HG03280 (cell line): Measurements from ENCODE around the gene PYCR2.

Experiments
- ATAC-seq: cut with Tn5 transposase; IDR thresholded peaks from one replicate; pipeline ENCODE4 v1.9.1; 2021; ENCODE audit warnings: mild to moderate bottlenecking, moderate library complexity; ENCODE audit not compliant: unreplicated experiment

PYCR2 gene

DNA sequence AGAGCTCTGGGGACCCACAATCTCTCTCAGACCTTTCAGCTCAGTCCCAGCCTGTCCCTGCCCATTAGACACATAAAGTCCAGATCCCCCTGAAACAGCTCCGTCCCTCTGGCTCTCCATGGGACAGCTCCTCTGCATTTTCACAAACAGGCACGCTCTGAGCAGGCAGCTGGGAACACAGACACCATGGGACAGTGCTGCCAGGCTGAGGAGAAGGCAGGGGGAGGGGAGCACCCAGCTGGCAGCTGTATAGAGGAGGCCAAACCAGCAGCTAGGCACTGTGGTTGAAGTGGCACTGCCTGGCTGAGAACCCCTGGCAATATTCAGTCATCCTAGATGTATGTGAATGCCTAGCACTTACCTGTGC, 43.8 kb downstream of the PYCR2 start:
- ATAC-seq = no peak

DNA sequence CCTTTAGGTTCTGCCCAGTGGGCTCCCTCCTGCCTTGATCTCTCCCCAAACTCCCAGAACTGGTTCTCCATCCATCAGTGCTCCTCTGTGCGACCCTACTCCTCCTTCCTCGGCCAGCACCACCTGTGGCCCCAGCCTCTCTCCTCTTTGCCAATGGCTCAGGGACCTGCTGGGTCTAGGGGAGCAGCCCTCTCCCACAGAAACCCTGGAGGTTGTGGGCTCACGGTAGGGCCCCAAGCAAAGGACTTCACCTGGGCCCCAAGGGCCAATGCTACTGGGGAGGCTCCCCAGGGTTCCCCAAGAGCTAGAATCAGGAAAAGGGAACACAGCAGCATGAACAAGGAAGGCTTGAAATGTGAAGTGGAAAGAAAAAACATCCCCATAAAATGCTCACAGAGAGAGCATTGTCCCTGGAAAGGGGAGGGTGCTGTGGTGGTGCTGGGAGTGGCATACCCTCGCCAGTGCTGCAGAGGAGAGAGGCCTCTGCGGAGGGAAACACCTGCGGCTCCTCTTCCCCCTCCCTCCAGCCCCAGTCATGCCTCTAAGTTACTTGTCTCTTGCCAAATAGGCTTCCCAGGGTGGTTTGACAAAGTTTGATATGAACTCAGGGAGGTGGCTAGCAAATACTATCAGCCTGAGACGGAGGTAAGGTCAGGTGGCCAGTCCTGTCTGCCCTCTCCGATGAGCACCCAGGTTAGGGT, 44.4 kb downstream of the PYCR2 start:
- no peak for ATAC-seq

DNA sequence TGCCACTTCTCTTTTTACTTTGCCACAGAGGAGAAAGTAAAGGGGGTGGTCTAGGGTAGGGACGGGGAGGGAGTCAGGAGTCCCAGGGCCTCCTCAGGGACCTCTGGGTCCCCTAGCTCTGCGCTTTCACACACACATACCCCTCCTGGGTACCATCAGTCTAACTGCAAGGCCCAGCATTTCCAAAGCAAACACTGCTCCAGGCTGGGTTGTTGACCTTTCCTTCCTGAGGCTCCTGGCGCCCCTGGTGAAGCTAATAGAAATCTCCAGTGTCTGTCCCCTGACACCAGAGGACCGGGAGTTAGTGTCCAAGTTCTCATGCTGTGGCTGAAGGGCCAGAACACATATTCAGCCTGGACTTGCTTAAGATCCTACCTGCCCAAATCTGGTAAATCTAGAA, 45.8 kb downstream of the PYCR2 start:
- ATAC-seq = no peak

DNA sequence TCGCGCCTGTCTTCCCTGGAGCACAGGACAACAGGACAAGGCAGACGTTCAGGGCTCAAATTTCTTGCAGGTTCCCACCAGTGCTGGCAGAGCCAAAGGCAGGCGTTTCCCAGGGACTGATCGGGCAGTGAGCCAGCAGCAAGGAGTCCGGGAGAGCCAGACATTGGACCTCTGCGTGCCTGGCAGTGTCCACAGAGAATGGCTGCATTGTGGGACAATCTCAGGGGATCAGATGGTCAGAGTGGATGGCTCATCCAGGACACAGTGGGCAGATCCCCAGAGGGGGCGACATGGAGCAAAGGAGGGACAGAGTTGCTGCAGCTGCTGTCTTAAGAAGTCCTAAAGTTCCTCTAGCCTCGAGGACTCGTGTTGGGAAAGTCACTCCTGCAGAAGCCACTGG, 46.5 kb downstream of the PYCR2 start:
- ATAC-seq = no peak

DNA sequence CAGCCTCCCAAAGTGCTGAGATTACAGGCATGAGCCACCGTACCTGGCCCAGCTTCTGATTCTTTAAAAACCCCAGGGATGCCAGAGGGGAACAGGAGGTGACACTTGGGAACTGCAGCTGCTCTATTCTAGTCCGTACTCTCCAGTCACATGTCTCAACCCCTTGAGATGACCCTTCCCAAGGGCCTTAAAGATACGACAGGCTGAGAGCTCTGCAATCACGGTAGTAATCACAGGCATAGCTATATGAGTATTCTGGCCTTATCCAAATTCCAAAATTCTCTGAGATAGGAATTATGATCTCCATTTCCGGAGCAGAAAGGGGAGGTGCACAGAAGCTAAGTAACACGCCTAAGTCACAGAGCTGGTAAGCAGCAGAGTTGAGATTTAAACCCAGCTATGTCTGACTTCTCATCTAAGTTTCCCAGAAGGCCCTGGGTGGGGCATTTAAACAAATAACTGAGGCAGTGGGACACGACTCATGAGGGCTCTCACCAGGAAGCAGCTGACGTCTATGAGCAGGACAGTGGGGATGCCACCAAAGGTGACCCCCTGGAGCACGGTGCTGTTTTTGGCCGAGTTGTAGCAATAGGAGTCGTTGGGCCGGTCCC, 47.0 kb downstream of the PYCR2 start:
- ATAC-seq = no peak

DNA sequence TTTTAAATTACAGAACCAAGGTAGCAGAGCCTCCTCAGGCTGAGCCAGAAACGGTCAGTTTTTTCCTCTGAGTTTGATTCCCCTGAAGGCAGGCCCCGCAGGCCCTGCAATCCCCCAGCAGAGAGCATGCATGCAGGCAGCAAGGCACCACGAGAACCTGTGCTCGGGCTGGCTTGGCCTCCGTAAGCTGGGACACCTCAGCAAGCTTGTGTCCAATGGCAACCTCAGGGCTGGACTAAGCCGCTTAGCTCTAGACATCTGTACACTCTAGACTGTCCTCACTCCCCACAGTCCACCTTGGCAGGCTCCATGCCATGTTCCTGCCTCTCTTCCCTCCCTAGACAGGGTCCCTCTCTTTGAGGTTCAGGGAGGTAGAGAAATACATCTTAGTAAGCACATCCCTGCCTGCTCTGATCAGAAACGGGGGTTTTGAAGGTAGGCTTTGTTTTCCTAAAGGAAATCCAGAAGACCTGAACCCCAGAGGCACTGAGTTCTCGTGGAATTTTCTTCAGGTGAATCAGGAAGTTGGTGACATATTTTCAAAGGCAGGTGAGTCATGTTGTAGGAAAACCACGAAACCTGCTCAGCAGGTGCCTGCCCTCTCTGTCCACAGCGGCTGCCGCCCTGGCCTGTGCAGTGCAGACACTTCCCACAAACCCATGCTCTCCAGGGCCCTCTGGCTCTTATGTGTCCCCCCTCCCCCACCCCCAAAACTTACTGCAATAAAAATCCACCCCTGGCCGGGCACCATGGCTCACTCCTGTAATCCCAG, 48.8 kb downstream of the PYCR2 start:
- ATAC-seq = no peak

DNA sequence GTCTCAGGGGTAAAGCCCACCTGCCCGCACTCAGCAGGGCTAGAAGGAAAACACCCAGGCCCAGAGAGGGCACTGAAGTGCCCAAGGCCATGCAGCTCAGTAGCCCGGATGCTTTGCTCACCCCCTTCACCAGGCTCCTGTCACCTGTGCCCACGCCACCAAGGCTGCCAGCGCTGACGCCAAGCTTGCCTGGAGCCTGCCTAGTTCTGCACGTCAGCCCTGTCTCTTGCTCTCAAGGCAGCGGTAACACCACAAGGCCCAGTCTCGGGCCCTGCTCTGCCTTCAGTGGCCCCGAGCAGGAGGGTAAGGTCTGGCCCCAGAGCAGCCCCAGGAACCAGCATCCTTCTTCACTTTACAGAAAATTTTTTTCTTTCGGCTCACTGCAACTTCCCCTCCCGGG, 49.6 kb downstream of the PYCR2 start:
- no peak for ATAC-seq

DNA sequence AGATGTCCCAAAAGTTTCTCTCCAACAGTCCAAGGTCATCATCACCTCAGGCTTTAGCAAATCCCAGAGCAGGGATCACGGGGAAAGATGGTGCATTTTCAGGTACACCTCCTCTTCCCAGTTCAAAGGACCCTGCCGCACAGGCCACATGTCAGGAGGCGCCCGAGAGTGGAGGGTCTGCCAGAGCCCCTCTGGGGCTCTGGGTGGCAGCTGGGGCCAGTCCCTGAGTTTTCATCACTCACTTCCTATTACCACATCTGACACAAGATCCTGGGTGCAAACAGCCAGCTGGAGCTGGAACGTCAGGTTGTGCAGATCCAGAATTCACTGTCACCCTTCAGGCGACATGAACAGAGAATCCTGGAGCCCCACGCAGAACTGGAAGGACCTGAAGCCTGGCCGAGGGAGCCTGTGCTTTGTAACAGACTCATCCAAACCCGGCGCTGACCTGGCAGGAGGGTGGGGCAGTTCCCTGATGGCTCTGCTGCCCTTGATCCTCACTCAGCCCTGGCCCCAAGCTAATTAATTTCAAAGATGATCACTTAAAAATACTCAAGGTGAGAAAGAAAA, 50.7 kb downstream of the PYCR2 start:
- ATAC-seq = no peak

DNA sequence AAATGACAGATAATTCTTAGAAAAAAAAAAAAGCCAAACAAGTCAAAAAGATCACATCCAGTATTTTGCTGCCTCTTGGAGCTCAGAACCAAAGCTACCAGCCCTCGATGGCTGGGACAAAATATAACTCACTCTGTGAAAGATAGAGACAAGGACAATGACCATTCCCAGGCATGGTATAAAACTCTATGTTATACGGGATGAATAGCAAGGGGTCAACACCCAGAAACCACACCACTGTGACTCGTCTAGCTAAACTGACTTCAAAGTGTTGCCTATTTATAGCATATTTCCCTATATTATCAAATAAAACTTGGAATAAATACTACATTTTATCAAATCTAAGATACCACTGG, 52.0 kb downstream of the PYCR2 start:
- ATAC-seq = no peak

DNA sequence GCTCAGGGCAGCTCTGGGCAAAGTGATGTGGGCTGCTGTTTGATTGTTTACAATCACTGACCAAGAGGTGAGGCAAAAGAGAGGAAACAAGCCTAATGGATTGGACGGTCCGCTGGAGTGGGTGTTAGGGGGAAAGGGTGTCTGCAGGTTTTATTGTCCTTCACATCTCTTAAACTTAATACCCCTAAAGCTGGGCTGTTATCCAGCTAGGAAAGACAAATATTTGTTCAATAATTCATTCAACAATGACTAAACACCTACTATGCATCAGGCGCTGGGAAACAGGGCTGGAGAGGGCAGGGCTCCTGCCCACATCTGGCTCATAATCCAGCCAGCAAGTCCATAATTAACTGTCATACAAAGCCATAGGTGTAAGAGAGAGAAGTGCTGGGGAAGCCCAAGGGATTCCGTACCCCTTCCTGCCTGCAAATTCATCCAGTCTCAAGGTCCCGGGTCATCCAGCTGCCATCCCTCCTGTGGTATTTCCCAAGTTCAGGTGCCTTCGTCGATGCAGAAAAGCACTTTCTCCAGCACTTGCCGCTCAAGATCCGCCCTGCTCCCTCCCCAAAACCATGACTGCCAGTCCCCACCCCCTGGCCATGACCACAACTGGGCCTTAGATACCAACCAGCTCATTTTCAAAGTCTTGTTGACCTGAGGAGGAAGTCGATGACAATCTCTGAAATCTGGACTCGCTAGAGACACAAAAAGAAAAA, 52.5 kb downstream of the PYCR2 start:
- ATAC-seq = no peak

DNA sequence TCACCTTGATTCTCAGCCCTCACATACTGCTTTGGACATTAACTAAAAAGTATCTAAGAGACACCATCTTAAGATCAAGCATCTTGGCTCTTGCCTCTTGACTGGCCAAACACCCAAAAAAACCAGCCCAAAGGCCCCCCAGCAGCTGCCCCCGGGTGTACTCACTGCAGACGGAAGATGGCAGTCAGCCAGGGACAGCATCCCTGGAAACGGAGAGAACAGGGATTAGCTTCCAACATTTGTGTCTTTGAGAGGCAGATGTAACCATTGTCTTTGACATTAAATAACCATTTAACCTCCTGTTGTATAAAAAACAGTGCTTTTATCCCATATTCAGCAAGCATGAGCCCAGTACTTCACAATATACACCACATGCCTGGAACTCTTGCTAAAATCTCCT, 53.1 kb downstream of the PYCR2 start:
- no peak for ATAC-seq
